HG02588 (cell line): ENCODE measurements around the gene JARID2.

Experiments
- ATAC-seq: cut with Tn5 transposase; IDR thresholded peaks from one replicate; pipeline ENCODE4 v1.9.1; 2021; ENCODE audit warnings: mild to moderate bottlenecking, moderate library complexity; ENCODE audit not compliant: unreplicated experiment

Gene JARID2

DNA sequence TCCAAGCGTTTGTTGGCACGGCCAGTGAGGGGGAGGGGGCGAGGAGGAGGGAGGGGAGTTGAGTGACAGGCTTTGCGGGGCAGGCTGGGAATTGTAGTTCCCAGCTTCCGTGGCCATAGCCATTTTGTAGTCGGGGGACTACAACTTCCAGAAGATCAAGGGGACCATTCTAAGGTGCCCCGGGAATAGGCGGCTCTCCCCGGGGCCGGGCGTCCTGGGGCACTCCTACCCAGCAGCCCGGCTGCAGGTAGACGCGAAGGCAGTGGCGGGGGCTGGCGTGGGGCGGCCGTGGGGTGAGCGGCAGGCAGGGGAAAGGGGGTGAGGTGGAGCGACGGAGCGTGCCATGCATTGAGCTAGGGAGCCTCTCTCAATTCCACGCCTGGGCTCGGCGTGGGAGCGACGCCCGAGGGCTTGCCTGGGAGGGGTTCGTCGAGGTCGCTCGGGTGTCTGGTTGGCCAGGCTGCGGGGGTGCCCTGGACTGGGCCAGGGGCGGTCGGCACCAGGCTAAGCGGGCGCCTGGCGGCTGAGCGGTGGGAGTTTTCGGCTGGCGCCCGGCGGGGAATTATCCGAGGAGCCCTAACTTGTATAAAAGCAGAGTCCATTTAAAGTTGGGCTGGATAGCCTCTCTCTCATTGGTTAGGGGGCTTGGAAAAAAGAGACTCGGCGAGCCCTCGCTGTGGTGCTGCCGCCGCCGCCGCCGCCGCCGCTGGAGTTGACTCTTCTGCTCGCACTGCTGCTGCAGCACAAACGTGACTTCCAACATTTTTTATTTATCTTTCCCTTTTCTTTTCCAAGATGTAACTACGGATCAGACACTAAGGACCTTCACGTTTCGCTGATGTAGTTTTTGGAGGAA is at the start of gene JARID2:
Gene JARID2, plus strand, starts transcription at position 709 of the 856 bp plus-strand sequence. CDS start 471 bp downstream, outside the sequence.
- peak; percentile 56 for ATAC-seq

DNA sequence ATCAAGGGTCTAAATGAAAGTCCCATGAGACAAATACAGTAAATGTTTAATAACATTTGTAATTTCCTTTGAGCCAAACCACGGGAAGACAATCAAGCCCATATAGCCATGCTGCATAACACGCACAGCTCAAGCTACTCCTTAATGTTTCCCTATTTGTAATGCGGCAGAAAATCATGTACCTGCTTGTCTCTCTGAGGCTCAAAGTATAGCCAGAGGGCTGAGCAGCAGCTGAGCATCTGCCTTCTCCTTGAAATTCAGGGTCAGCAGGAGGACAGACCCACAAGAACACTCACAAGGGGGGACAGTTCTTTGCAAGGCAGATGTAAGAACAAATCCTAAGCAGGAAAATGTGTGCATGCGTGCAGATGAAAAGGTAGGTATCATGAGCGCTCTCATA is 45.8 kb upstream of the JARID2 start:
- ATAC-seq: no peak

DNA sequence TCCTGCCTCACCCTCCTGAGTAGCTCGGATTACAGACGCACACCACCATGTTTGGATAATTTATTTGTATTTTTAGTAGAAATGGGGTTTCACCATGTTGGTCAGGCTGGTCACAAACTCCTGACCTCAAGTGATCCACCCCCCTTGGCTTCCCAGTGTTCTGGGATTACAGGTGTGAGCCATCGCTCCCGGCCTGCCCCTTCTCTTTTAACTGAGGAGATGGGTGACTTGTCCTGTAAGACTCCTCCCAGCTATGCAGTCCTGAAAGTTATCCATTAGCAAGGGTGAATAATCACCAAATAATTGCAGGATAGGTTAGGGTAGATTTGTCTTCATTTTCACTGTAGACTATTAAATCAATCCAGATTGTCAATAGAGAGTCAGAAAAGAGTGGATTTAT is 40.5 kb upstream of the JARID2 start:
- no peak for ATAC-seq

DNA sequence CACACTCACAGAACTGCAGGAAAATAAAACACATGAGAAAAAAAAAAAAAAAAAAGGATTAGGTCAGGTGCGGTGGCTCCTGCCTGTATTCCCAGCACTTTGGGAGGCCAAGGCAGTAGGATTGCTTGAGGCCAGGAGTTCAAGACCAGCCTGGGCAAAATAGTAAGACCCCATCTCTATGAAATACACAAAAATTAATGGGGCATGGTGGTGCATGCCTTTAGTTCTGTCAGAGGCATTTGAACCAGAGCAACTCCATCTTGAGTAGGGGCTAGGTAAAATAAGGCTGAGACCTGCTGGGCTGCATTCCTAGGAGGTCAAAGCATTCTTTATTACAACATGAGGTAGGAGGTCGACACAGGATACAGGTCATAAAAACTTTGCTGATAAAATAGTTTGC is 39.0 kb upstream of the JARID2 start:
- no peak for ATAC-seq

DNA sequence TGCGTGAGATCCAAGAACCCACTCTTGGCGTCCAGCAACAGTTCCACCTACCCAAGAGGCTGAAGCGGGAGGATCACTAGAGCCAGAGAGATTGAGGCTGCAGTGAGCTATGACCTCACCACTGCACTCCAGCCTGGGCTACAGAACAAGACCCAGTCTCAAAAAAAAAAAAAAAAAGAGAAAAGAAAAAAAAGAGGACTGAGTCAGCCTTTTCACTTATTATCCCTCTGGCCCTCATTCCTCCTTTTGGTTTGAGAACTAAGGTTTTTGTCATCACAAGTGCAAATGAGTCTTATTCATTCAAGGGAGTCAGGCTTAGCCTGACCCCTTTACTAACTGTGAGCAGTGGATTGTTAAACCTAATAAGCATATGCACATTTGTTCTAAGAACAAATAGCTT is 37.9 kb upstream of the JARID2 start:
- no peak for ATAC-seq

DNA sequence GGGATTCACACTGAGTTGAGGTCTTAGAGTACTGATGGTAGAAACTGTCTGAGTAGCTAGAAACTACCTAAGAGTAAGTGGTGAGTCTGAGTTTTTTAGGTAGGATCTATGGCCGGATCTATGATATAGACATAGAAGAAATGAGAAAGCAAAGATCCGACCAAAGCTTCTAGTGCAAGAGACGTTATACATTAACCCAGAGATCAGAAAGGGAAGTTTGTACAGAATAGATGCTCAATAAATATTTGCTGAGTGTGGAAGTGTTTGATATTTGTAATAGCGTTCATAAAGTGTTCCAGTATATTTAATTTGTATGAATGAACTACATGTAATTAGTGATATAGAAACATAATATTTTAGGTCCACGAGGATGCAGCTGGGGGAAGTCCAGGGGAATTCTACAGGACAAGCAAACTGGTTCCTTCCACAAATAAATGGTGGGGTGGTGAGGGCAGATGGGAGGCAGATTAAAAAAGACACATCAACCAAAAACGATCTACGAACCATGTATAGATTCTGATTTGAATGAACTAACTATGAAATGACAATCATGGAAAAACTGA is 31.9 kb upstream of the JARID2 start:
- ATAC-seq: no peak

DNA sequence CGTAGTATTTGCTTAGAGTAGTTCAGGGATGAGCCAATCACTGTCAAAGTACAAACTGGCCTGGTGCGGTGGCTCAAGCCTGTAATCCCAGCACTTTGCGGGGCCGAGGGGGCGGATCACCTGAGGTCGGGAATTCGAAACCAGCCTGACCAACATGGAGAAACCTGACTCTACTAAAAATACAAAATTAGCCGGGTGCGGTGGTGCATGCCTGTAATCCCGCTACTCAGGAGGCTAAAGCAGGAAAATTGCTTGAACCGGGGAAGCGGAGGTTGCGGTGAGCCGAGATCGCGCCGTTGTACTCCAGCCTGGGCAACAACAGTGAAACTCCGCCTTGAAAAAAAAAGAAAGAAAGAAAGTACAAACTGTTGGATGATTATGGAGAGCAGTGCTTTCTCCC is 27.5 kb upstream of the JARID2 start:
- ATAC-seq: no peak

DNA sequence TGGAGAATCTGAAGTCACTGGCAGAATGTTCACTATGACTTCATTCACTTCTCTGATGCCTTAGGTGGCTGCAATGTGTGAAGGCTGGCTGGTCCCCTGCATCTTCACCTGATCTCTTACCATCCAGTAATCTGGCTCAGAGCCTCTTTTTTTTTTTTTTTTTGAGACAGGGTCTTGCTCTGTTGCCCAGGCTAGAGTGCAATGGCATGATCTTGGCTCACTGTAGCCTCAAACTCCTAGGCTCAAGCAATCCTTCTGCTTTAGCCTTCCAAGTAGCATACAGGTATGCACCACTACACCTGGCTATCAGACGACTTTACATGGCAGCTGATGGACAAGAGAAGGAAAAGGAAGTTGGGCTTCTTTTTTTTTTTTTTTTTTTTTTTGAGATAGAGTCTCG is 25.8 kb upstream of the JARID2 start:
- ATAC-seq: no peak

DNA sequence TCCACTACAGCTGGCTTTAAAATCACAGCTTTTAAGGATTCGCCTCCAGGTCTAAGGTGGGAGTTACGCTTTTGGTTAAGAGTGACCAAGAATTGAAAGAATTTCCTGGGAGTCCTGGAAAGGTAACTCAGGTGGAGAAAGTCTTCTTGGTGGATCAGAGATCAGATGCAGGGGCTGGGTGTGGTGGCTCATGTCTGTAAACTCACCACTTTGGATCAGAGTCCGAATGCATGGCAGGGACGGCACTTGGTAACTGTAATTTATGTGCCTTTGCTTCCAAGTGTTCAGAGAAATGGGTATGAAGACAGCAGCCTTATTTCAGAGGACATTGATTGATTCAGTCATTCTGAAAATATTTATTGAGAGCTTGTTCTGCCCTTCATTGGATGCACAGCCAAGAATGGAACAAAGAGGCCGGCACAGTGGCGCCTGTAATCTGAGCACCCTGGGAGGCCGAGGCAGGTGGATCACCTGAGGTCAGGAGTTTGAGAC is 18.0 kb upstream of the JARID2 start:
- no peak for ATAC-seq

DNA sequence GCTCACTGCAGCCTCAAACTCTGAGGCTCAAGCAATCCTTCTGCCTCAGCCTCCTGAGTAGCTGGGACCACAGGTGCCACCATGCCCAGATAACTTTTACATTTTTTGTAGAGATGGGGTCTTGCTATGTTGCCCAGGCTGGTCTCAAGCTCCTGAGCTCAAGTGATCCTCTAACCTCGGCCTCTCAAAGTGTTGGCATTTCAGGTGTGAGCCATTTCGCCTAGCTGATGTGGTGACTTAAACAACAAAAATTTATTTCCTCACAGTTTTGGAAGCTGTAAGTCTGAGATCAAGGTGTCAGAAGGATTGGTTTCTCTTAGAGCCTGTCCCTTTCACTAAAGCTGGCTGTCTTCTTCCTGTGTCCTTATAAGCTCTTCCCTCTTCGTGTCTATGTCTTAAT is 15.0 kb upstream of the JARID2 start:
- ATAC-seq: no peak

DNA sequence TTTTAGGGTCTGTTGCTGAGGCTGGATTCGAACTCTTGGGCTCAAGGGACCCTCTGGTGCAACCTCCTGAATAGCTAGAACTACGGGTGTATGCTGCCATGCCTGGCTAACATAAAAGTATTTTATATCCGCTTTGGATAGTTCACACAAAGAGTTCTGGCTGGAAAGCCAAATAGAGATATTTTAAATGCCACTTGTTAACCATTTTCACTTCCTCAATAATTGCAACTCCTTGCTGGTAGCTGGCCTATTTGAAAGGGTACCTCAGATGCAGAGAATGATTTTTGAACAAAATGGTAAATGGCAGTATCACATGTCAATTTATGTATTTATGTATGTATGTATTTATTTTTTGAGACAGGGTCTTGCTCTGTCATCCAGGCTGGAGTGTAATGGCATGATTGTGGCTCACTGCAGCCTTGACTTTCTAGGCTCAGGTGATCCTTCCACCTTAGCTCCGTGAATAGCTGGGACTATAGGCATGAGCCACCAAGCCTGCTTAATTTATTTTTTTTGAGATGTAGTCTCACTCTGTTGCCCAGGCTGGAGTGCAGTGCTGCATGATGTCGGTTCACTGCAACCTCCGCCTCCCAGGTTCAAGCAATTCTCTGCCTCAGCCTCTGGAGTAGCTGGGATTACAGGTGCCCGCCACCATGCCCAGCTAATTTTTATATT is 12.9 kb upstream of the JARID2 start:
- ATAC-seq: no peak

DNA sequence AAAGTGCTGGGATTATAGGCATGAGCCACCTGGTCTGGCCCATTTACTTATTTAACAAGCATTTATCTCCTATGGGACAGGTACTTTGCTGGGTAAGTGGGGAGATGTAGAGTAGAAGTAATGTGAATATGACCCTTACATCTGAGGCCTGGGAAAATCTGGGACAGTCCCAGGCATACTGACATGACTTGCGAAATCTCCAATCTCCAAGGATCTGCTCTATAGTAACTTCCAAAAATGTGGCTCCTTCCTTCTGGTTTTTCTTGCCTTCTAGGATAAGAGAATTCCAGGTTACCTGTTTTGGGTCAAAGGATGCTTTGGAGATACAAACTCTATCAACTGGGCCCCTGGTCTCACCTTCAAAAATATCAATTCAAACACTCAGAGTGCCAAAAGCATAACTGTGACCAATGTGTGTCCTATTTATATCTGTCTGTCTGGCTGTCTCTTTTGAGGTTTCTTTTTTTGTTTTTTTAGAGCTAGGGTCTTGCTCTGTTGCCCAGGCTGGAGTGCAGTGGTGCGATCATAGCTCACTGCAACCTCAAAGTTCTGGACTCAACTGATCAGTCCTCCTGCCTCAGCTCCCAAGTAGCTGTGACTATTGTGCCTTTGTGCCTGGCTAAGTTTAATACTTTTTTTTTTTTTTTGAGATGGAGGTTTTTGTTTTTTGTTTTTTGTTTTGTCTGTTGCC is 11.7 kb upstream of the JARID2 start:
- no peak for ATAC-seq

DNA sequence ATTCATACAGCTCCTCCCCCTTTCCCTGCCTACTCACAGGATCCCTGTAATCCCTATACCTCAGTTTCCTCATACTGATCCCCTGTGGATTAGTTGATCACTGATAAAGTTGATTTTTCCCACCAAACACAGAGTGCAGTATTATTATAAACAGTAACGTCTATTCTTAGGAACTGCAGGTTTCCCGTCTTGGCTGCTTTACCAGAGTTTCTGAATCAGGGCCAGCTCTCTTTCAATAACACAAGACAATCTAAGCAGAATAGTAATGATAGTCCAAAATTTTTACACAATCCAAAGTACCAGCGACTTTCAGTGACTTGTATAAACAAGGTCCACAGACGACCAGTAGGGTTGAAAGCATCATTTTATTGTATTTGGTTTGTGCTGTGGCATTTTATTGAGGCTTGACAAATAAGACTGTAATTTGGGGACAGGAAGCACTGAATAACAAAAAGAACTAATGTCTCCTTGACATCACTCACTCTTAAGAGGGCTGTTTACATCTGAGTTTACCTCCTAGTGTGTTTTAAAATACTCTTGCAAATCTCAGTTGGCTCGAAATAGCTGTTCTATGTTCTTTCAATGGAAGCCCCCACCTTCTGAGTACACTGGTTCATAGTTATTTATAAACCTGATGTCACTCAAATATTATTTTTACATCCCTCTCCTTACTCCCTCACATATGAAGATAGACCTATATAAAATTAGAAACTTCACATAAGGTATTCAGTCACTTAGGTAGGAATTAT is 6.1 kb upstream of the JARID2 start:
- no peak for ATAC-seq

DNA sequence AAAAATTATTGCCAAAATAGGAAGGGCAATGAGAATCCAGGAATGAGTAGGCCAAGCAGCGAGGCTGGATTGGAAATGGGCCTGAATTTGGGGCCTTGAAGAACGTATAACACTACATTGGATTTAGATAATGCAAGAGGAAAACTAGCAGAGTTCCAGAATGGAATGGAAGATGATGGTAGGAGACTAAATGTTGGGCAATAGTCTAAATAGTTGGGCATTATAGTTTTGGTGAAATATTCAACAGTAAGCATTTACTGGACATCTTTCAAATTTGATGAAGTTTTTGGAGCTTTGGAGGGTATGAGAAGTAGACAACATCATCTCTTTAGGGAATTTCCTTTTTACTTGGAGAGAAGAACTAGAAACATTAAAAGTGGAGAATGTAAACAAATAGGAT is 3.4 kb upstream of the JARID2 start:
- no peak for ATAC-seq

DNA sequence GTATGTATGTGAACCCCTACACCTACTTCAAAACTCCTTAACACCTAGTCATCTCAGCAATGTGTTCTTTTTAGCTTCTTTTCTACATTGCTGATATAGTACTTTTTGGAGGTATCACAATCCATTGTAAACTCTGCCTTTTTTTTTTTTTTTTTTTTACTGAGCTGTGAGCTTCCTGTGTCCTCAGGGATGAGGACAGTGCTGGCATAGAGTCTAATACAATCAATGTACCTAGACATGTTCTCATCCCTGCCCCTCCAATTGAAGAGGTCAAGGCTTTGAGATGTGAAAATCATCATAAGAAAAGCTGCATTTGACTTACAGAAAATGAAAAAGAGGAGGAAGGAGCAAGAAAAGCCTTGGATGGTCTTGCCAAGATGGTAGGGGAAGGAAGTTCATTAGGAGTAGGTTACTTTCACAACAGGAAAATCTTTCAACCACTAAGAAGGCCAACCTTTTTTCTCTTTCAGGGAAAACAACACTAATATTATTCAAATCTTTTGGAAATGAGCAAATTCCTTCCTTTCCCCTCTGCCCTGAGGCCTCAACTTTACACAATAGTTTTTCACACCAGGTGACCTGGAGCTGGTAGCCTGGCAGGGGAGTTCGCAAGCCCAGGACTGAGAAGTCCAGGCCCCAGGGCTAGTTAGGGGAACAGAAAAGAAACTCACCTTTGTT is 2.8 kb upstream of the JARID2 start:
- ATAC-seq: no peak

DNA sequence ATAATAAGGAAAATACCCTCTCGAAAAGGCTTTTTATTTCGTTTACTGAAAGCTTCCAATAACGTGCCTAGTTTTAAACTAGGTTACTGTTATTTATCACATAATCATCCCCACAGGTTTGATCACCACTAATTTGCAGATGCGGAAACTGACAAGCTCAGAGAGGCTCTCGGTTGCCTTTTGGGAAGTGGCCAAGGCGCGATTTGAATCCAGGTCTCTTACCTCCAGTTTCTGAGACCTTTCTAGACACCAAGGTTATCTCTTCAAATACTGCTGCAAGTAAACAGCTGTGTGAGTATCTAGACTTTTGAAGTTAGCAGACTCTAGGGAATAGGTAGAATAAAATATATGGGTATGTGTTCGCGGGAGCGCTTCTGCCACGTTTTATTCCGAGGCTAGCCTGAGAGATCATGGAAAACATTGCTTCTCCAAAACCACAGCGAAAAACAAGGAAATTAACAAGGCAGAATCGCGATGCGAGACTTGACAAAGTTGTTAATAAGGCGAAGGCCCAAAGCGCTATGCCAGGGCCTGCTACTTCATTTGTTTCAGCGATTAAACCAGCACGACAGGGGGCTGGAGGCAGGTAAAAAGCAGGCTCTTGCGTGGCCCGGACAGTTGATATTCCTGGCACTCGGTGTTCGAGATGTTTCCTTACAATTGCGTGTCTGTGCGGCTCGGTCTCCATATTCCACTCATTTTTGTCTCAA is 1.8 kb upstream of the JARID2 start:
- ATAC-seq: no peak

DNA sequence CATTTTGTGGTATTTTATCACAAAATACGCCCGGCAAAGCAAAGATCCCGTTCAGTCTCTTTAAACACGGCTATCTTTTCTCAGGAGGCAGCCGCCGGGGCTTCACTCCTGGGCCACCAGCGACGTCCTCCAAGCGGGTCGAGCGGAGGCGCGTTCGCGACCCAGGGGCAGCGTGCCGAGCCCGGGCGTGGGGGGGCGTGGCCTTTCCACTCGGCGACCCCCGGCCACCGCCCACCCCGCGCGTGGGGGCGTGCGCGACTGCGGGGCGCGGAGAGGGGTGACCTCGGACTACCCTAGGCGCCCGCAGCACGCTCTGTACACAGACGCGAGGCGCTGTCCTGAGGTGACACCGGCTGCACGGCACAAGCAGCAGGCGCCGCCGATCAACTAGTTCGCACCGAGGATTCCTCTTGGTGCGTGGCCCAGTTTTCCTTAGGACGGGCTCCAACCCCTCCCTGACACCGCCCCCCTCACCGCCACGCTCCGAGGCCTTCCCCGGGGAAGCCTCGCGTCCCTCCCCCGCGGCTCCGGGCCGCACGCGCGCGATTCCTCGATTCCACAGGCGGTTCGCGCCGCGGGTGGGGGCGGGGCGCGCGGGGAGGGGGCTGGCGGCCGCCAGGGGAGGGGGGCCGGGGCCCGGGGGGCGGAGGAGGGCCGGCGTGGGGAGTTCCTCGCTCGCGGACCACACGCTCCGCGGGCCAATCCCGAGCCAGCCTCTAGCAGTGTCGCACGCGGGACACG is 1.1 kb upstream of the JARID2 start:
- peak; percentile 13 for ATAC-seq

DNA sequence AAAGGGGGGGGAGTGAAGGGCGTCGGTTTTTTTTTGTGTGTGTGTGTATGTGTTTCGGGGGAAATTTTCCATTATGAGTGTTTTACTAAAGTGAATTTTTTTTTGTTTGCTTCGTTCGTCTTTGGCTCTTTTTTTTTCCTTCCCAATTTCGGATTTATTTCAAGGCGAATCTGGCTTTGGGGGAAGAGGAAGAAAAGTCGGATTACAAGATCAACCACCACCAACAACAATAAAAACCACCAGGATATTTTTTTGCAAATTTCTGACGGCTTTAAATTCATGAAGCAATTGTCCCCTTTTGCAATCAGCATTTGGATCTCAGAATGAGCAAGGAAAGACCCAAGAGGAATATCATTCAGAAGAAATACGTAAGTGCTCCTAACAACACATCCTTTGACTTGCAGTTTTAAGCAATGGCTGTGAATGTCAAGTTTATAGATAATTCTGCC is 372 bp downstream of the JARID2 start:
- ATAC-seq: no peak
